GM12878 (cell line): ENCODE data around the gene PSMG3. TPM values are rescaled to one million over a fixed set of nuclear protein-coding genes. Genes with fewer than 3 reads are reported as not detected.

ENCODE experiments used
- ATAC-seq: fragments of 200-7000 bp; cut with Tn5 transposase; 3 replicates; pipeline ENCODE4 v1.9.1; 2020; ENCODE audit warnings: mild to moderate bottlenecking, moderate library complexity
- BruUV-seq: library from RNA; stranded (reverse); fragments of 400-500 nt; replicated peaks from 2 replicates; lab custom pipeline; 2021; lab: Mats Ljungman, UMichigan
- CTCF ChIA-PET: fragments of 300-600 bp; sonication (Branson Sonifier 250); formaldehyde crosslinking; extraction: SDS; loops from one replicate; lab custom pipeline; 2021; ENCODE audit warnings: inconsistent platforms; lab: Yijun Ruan, JAX
- POLR2A ChIA-PET: fragments of 350-600 bp; formaldehyde crosslinking; extraction: SDS; loops from one replicate; lab custom pipeline; 2021; ENCODE audit warnings: inconsistent platforms; lab: Charles Lee
- RAD21 ChIA-PET: fragments of 300-600 bp; sonication (Branson Sonifier 250); formaldehyde crosslinking; loops from one replicate; lab custom pipeline; 2023; ENCODE audit warnings: antibody characterized with exemption; ENCODE audit not compliant: unreplicated experiment; lab: Charles Lee
- SMC1A ChIA-PET: fragments of 300-600 bp; sonication (Branson Sonifier 250); formaldehyde crosslinking; loops from one replicate; lab custom pipeline; 2023; ENCODE audit not compliant: unreplicated experiment, uncharacterized antibody; lab: Charles Lee
- DNase-seq: peaks from one replicate; pipeline ENCODE4 v3.0.0-alpha.2; 2011; ENCODE audit warnings: low read depth, low spot score
- FAIRE-seq: peaks from 3 replicates; lab custom pipeline; 2011; peaks lifted over from hg19 to GRCh38; lab: Jason Lieb, UNC
- H2AFZ ChIP-seq: 2 replicates; pipeline ENCODE4 v1.6.0; 2011; ENCODE audit warnings: low read depth, low read length, control low read depth; ENCODE audit not compliant: control insufficient read depth
- H3K27ac ChIP-seq: 2 replicates; pipeline ENCODE4 v1.5.1; 2011; ENCODE audit warnings: control low read depth; ENCODE audit not compliant: control insufficient read depth, insufficient read depth
- H3K27me3 ChIP-seq, 2 experiments: replicated peaks in 1 of 2; 2 replicates each; pipeline versions ENCODE4 v1.6.0 to v1.6.1; 2011; ENCODE audit warnings: low read length in 1 of 2; ENCODE audit not compliant: control insufficient read depth in 2 of 2, insufficient read depth in 2 of 2
- H3K36me3 ChIP-seq, 2 experiments: 2 replicates each; pipeline ENCODE4 v1.5.1; 2011; ENCODE audit warnings: low read length in 1 of 2; ENCODE audit not compliant: control insufficient read depth in 2 of 2, insufficient read depth in 2 of 2
- H3K4me1 ChIP-seq: 2 replicates; pipeline ENCODE4 v1.6.1; 2011; ENCODE audit warnings: mild to moderate bottlenecking, low read length, moderate library complexity, mixed read lengths; ENCODE audit not compliant: control insufficient read depth, insufficient read depth
- H3K4me2 ChIP-seq: 2 replicates; pipeline ENCODE4 v1.6.0; 2011; ENCODE audit warnings: control low read depth; ENCODE audit not compliant: control insufficient read depth, insufficient read depth
- H3K4me3 ChIP-seq: fragments of 200-600 bp; sonication (generic); 2 replicates; pipeline ENCODE4 v1.5.1; 2016
- H3K79me2 ChIP-seq: 2 replicates; pipeline ENCODE4 v1.6.0; 2011; ENCODE audit warnings: low read length; ENCODE audit not compliant: control insufficient read depth, insufficient read depth
- H3K9ac ChIP-seq: 2 replicates; pipeline ENCODE4 v1.8.0; 2011; ENCODE audit warnings: low read length, control low read depth, mixed read lengths; ENCODE audit not compliant: control insufficient read depth, insufficient read depth
- H3K9me3 ChIP-seq: replicated peaks from 3 replicates; pipeline ENCODE4 v1.5.1; 2011; ENCODE audit warnings: mild to moderate bottlenecking, low read length; ENCODE audit not compliant: control insufficient read depth, insufficient read depth
- H4K20me1 ChIP-seq: 2 replicates; pipeline ENCODE4 v1.6.0; 2011; ENCODE audit not compliant: control insufficient read depth, insufficient read depth
- ATF7 ChIP-seq: fragments of 450-650 bp; IDR thresholded peaks from 2 replicates; pipeline ENCODE4 v1.6.1; 2016; ENCODE audit warnings: low read depth, mild to moderate bottlenecking
- BCL11A ChIP-seq: IDR thresholded peaks from 2 replicates; pipeline ENCODE4 v1.6.1; 2011; ENCODE audit warnings: low read depth, low read length
- BMI1 ChIP-seq: fragments of 450-650 bp; IDR thresholded peaks from 2 replicates; pipeline ENCODE4 v1.6.1; 2016; ENCODE audit warnings: mild to moderate bottlenecking, moderate library complexity, borderline replicate concordance
- EGR1 ChIP-seq, 2 experiments: IDR thresholded peaks; 1 replicate in 1 of 2; 2 replicates in 1 of 2; pipeline ENCODE4 v1.6.1; 2011 to 2012; ENCODE audit warnings: low read depth in 2 of 2, low read length in 2 of 2, borderline replicate concordance in 1 of 2, mild to moderate bottlenecking in 1 of 2, moderate library complexity in 1 of 2
- MEF2A ChIP-seq: IDR thresholded peaks from 2 replicates; pipeline ENCODE4 v1.6.1; 2011; ENCODE audit warnings: low read depth, mild to moderate bottlenecking, low read length, moderate library complexity; ENCODE audit not compliant: insufficient read depth
- MTA3 ChIP-seq: IDR thresholded peaks from 2 replicates; pipeline ENCODE4 v1.6.1; 2012; ENCODE audit warnings: low read length, inconsistent platforms, borderline replicate concordance
- NFIC ChIP-seq: IDR thresholded peaks from 2 replicates; pipeline ENCODE4 v1.6.1; 2012; ENCODE audit warnings: low read depth, mild to moderate bottlenecking, inconsistent platforms, low read length, moderate library complexity
- PAX8 ChIP-seq: fragments of 450-650 bp; IDR thresholded peaks from 2 replicates; pipeline ENCODE4 v1.6.1; 2017; ENCODE audit warnings: mild to moderate bottlenecking, moderate library complexity
- TCF7 ChIP-seq: IDR thresholded peaks from 2 replicates; pipeline ENCODE4 v1.6.1; 2014; ENCODE audit warnings: antibody characterized with exemption, borderline replicate concordance
- ZNF207 ChIP-seq: fragments of 450-650 bp; IDR thresholded peaks from 2 replicates; pipeline ENCODE4 v1.6.1; 2014; ENCODE audit warnings: antibody characterized with exemption, mild to moderate bottlenecking, borderline replicate concordance
- WGBS: methylation state at CpG from one replicate; pipeline ENCODE4 v1.1.6; 2016; ENCODE audit warnings: low lambda C conversion rate; ENCODE audit not compliant: insufficient replicate concordance, insufficient coverage; ENCODE audit errors: missing lambda C conversion rate; 5-methylcytosine and 5-hydroxymethylcytosine counted together
- in situ Hi-C: fragments of 300-500 bp; cut with MboI; formaldehyde crosslinking; loops from 9 replicates; pipeline ENCODE4 v1.14.3; 2018; ENCODE audit warnings: mixed read lengths
- intact Hi-C: fragments of 100-400 bp; cut with micrococcal nuclease; formaldehyde crosslinking; loops from one replicate; pipeline ENCODE4 v1.14.2; 2022; ENCODE audit not compliant: unreplicated experiment
- polyA plus RNA-seq, 11 experiments: library from polyadenylated mRNA; depleted of rRNA in 4 of 11; unstranded in 6 of 11; stranded (reverse) in 5 of 11; fragments of >200 nt; fragmentation: Nextera tagmentation in 4 of 11; fragmentation: Illumina TruSeq in 1 of 11; extraction: Ambion mirVana in 4 of 11; extraction: Trizol in 1 of 11; gene quantifications; 1 replicate in 1 of 11; 2 replicates in 10 of 11; pipeline versions ENCODE4 v1.2.1 to v1.2.3, GENCODE V29; 2011 to 2016; ENCODE audit warnings: inconsistent platforms in 2 of 11, missing spikeins in 2 of 11, low read depth in 1 of 11
- total RNA-seq, 4 experiments: library from RNA; depleted of rRNA in 3 of 4; stranded (reverse); fragments of >200 nt in 3 of 4; fragmentation: Illumina TruSeq in 1 of 4; extraction: Trizol in 1 of 4; gene quantifications; 2 replicates each; pipeline versions ENCODE4 v1.2.1 to v1.2.3, GENCODE V29; 2013 to 2021
- TF ChIP-seq, protein P1 (sequence below): IDR thresholded peaks from 2 replicates; pipeline ENCODE4 v1.6.1; 2011; ENCODE audit warnings: mild to moderate bottlenecking, low read depth, low read length, moderate library complexity; ENCODE audit not compliant: insufficient replicate concordance
- TF ChIP-seq, protein P2 (sequence below): fragments of 450-650 bp; IDR thresholded peaks from 2 replicates; pipeline ENCODE4 v1.6.1; 2014; ENCODE audit warnings: mild to moderate bottlenecking
- TF ChIP-seq, protein P3 (sequence below): fragments of 450-650 bp; formaldehyde crosslinking; IDR thresholded peaks from 2 replicates; pipeline ENCODE4 v1.4.0; 2020; ENCODE audit warnings: mild to moderate bottlenecking, moderate library complexity
- TF ChIP-seq, protein P4 (sequence below): IDR thresholded peaks from 2 replicates; pipeline ENCODE4 v1.6.1; 2012; ENCODE audit warnings: low read depth, low read length, improper control_type of control experiment
- TF ChIP-seq, protein P5 (sequence below): fragments of 450-650 bp; IDR thresholded peaks from 2 replicates; pipeline ENCODE4 v1.6.1; 2017; ENCODE audit warnings: mild to moderate bottlenecking, low read depth, inconsistent platforms; ENCODE audit not compliant: poor library complexity, severe bottlenecking

Gene PSMG3
- total and polyA plus RNA-seq, 10 of the 15 experiments (the other 5 are each of a cell fraction or from before 2014, with no cell fraction given) = 23.9 to 115 (median 60.6) TPM

DNA sequence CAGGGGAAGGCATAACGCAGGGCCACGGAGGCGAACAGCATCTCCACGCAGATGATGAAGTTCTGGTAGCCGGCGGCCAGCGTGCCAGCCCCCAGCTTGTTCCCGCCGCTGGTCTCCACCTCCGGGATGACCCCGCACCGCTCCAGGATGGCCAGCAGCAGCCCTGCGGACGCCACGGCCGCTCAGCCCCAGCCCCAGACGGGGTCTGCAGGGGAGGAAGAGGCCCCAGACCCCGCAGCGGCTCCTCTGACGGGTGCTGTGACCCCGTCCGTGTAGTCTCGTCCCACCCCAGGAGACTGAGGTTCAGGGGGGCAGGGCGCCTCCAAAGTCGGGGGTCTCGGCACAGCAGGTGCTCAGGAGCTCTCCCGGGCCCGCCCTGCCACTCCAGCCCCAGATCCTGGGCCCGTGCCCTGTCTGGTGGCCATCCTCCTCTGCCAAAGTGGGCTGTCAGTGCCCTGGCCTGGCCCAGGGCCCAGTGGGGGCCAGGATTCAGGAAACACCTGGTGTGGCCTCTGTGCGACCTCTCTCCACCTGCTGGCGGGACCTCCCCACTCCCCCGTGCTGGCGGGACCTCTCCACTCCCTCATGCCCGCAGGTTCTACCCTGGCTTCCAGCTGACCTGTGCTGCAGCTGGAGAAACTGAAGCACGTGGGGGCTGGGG lies 21.9 kb downstream of the PSMG3 start:
- Histone ChIP-seq H3K9me3 (no peaks in the 10 kb centered on the region), H4K20me1 (no peaks in the 10 kb centered on the region), H2AFZ (no peak overlapping the region), H3K36me3 (peaks cover 0 to 2% of the 10 kb centered on the region in 2 experiments; a peak in 1 of 4 replicates), H3K27ac (no peak overlapping the region), H3K9ac (no peak overlapping the region), H3K4me1 (no peaks in the 10 kb centered on the region), H3K27me3 (no peaks in the 10 kb centered on the region), H3K4me2 (no peak overlapping the region), H3K79me2 (no peaks in the 10 kb centered on the region), H3K4me3 (no peak overlapping the region)
- RAD21 ChIA-PET = no interaction called here
- intact Hi-C loops = no loop called here
- ATAC-seq (no peak), FAIRE-seq (no peak), DNase-seq (no peak)
- in situ Hi-C loops = no loop called here
- POLR2A ChIA-PET = no interaction called here
- BruUV-seq = no TSS peak
- SMC1A ChIA-PET = no interaction called here
- CTCF ChIA-PET = no interaction called here
- 60% methylated on average over 27 of the region's 35 CpGs for WGBS
- TF ChIP-seq, protein P1, sequence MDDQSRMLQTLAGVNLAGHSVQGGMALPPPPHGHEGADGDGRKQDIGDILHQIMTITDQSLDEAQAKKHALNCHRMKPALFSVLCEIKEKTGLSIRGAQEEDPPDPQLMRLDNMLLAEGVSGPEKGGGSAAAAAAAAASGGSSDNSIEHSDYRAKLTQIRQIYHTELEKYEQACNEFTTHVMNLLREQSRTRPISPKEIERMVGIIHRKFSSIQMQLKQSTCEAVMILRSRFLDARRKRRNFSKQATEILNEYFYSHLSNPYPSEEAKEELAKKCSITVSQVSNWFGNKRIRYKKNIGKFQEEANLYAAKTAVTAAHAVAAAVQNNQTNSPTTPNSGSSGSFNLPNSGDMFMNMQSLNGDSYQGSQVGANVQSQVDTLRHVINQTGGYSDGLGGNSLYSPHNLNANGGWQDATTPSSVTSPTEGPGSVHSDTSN = no peak
- TF ChIP-seq MTA3 = no peak
- no peak for TF ChIP-seq BMI1
- TF ChIP-seq, protein P2, sequence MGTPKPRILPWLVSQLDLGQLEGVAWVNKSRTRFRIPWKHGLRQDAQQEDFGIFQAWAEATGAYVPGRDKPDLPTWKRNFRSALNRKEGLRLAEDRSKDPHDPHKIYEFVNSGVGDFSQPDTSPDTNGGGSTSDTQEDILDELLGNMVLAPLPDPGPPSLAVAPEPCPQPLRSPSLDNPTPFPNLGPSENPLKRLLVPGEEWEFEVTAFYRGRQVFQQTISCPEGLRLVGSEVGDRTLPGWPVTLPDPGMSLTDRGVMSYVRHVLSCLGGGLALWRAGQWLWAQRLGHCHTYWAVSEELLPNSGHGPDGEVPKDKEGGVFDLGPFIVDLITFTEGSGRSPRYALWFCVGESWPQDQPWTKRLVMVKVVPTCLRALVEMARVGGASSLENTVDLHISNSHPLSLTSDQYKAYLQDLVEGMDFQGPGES = no peak
- TF ChIP-seq, protein P3, sequence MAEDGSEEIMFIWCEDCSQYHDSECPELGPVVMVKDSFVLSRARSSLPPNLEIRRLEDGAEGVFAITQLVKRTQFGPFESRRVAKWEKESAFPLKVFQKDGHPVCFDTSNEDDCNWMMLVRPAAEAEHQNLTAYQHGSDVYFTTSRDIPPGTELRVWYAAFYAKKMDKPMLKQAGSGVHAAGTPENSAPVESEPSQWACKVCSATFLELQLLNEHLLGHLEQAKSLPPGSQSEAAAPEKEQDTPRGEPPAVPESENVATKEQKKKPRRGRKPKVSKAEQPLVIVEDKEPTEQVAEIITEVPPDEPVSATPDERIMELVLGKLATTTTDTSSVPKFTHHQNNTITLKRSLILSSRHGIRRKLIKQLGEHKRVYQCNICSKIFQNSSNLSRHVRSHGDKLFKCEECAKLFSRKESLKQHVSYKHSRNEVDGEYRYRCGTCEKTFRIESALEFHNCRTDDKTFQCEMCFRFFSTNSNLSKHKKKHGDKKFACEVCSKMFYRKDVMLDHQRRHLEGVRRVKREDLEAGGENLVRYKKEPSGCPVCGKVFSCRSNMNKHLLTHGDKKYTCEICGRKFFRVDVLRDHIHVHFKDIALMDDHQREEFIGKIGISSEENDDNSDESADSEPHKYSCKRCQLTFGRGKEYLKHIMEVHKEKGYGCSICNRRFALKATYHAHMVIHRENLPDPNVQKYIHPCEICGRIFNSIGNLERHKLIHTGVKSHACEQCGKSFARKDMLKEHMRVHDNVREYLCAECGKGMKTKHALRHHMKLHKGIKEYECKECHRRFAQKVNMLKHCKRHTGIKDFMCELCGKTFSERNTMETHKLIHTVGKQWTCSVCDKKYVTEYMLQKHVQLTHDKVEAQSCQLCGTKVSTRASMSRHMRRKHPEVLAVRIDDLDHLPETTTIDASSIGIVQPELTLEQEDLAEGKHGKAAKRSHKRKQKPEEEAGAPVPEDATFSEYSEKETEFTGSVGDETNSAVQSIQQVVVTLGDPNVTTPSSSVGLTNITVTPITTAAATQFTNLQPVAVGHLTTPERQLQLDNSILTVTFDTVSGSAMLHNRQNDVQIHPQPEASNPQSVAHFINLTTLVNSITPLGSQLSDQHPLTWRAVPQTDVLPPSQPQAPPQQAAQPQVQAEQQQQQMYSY = no peak
- TF ChIP-seq ATF7 = no peak
- no peak for TF ChIP-seq ZNF207
- no peak for TF ChIP-seq MEF2A
- TF ChIP-seq PAX8 = no peak
- TF ChIP-seq NFIC = no peak
- TF ChIP-seq, protein P4, sequence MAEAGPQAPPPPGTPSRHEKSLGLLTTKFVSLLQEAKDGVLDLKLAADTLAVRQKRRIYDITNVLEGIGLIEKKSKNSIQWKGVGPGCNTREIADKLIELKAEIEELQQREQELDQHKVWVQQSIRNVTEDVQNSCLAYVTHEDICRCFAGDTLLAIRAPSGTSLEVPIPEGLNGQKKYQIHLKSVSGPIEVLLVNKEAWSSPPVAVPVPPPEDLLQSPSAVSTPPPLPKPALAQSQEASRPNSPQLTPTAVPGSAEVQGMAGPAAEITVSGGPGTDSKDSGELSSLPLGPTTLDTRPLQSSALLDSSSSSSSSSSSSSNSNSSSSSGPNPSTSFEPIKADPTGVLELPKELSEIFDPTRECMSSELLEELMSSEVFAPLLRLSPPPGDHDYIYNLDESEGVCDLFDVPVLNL = no peak
- TF ChIP-seq BCL11A = no peak
- TF ChIP-seq EGR1 (IDR thresholded peaks at IDR 0.05; ENCODE audit: borderline replicate concordance in 1 of 2, low read depth in 2 of 2, low read length in 2 of 2) = no peak
- TF ChIP-seq TCF7 = no peak
- TF ChIP-seq, protein P5, sequence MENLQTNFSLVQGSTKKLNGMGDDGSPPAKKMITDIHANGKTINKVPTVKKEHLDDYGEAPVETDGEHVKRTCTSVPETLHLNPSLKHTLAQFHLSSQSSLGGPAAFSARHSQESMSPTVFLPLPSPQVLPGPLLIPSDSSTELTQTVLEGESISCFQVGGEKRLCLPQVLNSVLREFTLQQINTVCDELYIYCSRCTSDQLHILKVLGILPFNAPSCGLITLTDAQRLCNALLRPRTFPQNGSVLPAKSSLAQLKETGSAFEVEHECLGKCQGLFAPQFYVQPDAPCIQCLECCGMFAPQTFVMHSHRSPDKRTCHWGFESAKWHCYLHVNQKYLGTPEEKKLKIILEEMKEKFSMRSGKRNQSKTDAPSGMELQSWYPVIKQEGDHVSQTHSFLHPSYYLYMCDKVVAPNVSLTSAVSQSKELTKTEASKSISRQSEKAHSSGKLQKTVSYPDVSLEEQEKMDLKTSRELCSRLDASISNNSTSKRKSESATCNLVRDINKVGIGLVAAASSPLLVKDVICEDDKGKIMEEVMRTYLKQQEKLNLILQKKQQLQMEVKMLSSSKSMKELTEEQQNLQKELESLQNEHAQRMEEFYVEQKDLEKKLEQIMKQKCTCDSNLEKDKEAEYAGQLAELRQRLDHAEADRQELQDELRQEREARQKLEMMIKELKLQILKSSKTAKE = no peak
